SK-N-SH (cell line): Measurements from ENCODE around the gene GNPTAB. TPM values are rescaled to one million over a fixed set of nuclear protein-coding genes. Genes with fewer than 3 reads are reported as not detected.

Experiments
- CTCF ChIA-PET: fragments of 300-600, 350-600 bp; formaldehyde crosslinking; extraction: SDS; loops from one replicate; lab custom pipeline; 2021; lab: Yijun Ruan, JAX
- POLR2A ChIA-PET: fragments of 350-600 bp; sonication (Branson Sonifier 250); formaldehyde crosslinking; extraction: SDS; loops from one replicate; lab custom pipeline; 2020; ENCODE audit warnings: antibody characterized with exemption, inconsistent platforms; lab: Yijun Ruan, JAX
- DNase-seq: peaks from one replicate; pipeline ENCODE4 v3.0.0; 2012
- H2AFZ ChIP-seq: fragments of 200-600 bp; sonication (generic); 2 replicates; pipeline ENCODE4 v1.8.1; 2016; ENCODE audit warnings: antibody characterized with exemption, mild to moderate bottlenecking, low read depth
- H3F3A ChIP-seq: fragments of 200-600 bp; sonication (generic); replicated peaks from 2 replicates; pipeline ENCODE3; 2016; ENCODE audit warnings: antibody characterized with exemption, mild to moderate bottlenecking; ENCODE audit not compliant: insufficient read depth
- H3K27ac ChIP-seq, 2 experiments: fragments of 200-500 bp in 1 of 2; fragments of 200-600 bp in 1 of 2; sonication (Bioruptor generic) in 1 of 2; sonication (generic), shearing (Covaris generic) in 1 of 2; 2 replicates each; pipeline versions ENCODE4 v1.5.1 to v1.6.1; 2014 to 2016; ENCODE audit warnings: low read depth in 2 of 2, inconsistent platforms in 1 of 2, low read length in 1 of 2, mild to moderate bottlenecking in 1 of 2, mixed read lengths in 1 of 2
- H3K27me3 ChIP-seq: fragments of 200-600 bp; sonication (generic), shearing (Covaris generic); 2 replicates; pipeline ENCODE4 v1.6.1; 2016; ENCODE audit warnings: mixed run types; ENCODE audit not compliant: insufficient read depth
- H3K36me3 ChIP-seq, 2 experiments: fragments of 200-500 bp in 1 of 2; fragments of 200-600 bp in 1 of 2; sonication (Bioruptor generic) in 1 of 2; sonication (generic) in 1 of 2; replicated peaks in 1 of 2; 2 replicates each; pipeline versions ENCODE3 to v1.5.1; 2014 to 2016; ENCODE audit warnings: low read length in 1 of 2, mild to moderate bottlenecking in 1 of 2; ENCODE audit not compliant: insufficient read depth in 2 of 2, control insufficient read depth in 1 of 2
- H3K4me1 ChIP-seq, 2 experiments: fragments of 200-500 bp in 1 of 2; fragments of 200-600 bp in 1 of 2; sonication (Bioruptor generic) in 1 of 2; sonication (generic), shearing (Covaris generic) in 1 of 2; 2 replicates each; pipeline versions ENCODE4 v1.5.1 to v1.6.1; 2014 to 2016; ENCODE audit warnings: low read depth in 1 of 2, low read length in 1 of 2, mixed run types in 1 of 2; ENCODE audit not compliant: insufficient read depth in 2 of 2, control insufficient read depth in 1 of 2
- H3K4me2 ChIP-seq: fragments of 200-600 bp; sonication (generic), shearing (Covaris generic); 2 replicates; pipeline ENCODE4 v1.6.1; 2017; ENCODE audit warnings: mixed run types
- H3K4me3 ChIP-seq, 2 experiments: fragments of 200-500 bp in 1 of 2; fragments of 200-600 bp in 1 of 2; sonication (Bioruptor generic) in 1 of 2; sonication (generic), shearing (Covaris generic) in 1 of 2; 2 replicates each; pipeline versions ENCODE4 v1.5.1 to v1.8.1; 2014 to 2016; ENCODE audit warnings: low read depth in 2 of 2, inconsistent platforms in 1 of 2, low read length in 1 of 2, mild to moderate bottlenecking in 1 of 2, mixed read lengths in 1 of 2, moderate library complexity in 1 of 2
- H3K79me2 ChIP-seq: fragments of 200-600 bp; sonication (generic); 2 replicates; pipeline ENCODE4 v1.8.1; 2017; ENCODE audit warnings: mild to moderate bottlenecking; ENCODE audit not compliant: insufficient read depth
- H3K9ac ChIP-seq: fragments of 200-600 bp; sonication (generic); 2 replicates; pipeline ENCODE4 v1.6.1; 2017; ENCODE audit warnings: mixed run types
- H3K9me2 ChIP-seq: fragments of 200-600 bp; sonication (generic); 2 replicates; pipeline ENCODE4 v1.6.1; 2017; ENCODE audit warnings: mixed run types
- H3K9me3 ChIP-seq: fragments of 200-600 bp; sonication (generic); 2 replicates; pipeline ENCODE4 v1.6.1; 2017; ENCODE audit warnings: mixed run types, mild to moderate bottlenecking, moderate library complexity
- H4K20me1 ChIP-seq: fragments of 200-600 bp; sonication (generic); 2 replicates; pipeline ENCODE4 v1.6.1; 2017; ENCODE audit warnings: mild to moderate bottlenecking, mixed run types; ENCODE audit not compliant: insufficient read depth
- CHD2 ChIP-seq: fragments of 150-350 bp; IDR thresholded peaks from 2 replicates; pipeline ENCODE4 v1.6.1; 2018; ENCODE audit warnings: low read length; ENCODE audit not compliant: partially characterized antibody
- CTCF ChIP-seq: fragments of 200-600 bp; sonication (generic); IDR thresholded peaks from 2 replicates; pipeline ENCODE4 v1.6.1; 2017; ENCODE audit warnings: antibody characterized with exemption, mild to moderate bottlenecking, moderate library complexity
- EP300 ChIP-seq, 2 experiments: IDR thresholded peaks; 2 replicates each; pipeline versions ENCODE4 v1.4.0 to v1.6.1; 2012; ENCODE audit warnings: borderline replicate concordance in 1 of 2, low read depth in 1 of 2, low read length in 1 of 2
- EZH2phosphoT487 ChIP-seq: fragments of 200-600 bp; sonication (generic); IDR thresholded peaks from 2 replicates; pipeline ENCODE4 v1.6.1; 2017; ENCODE audit warnings: low read depth, mixed run types, mild to moderate bottlenecking, antibody characterized with exemption, moderate library complexity, borderline replicate concordance
- FOSL2 ChIP-seq: IDR thresholded peaks from 2 replicates; pipeline ENCODE4 v1.4.0; 2012; ENCODE audit warnings: low read depth, mild to moderate bottlenecking, moderate library complexity, borderline replicate concordance
- GABPA ChIP-seq: IDR thresholded peaks from 2 replicates; pipeline ENCODE4 v1.4.0; 2012; ENCODE audit warnings: low read depth, mild to moderate bottlenecking
- GATA2 ChIP-seq: sonication (generic); formaldehyde crosslinking; IDR thresholded peaks from 2 replicates; pipeline ENCODE4 v1.5.0; 2020; ENCODE audit warnings: mild to moderate bottlenecking, missing genetic modification reagents
- JUND ChIP-seq: IDR thresholded peaks from 2 replicates; pipeline ENCODE4 v1.4.0; 2012
- MXI1 ChIP-seq: IDR thresholded peaks from 2 replicates; pipeline ENCODE4 v1.6.1; 2012; ENCODE audit warnings: mild to moderate bottlenecking, low read depth, low read length, improper control_type of control experiment
- NRF1 ChIP-seq: IDR thresholded peaks from 2 replicates; pipeline ENCODE4 v1.6.1; 2012; ENCODE audit warnings: low read depth, mild to moderate bottlenecking, low read length
- POLR2AphosphoS5 ChIP-seq: IDR thresholded peaks from 2 replicates; pipeline ENCODE4 v1.6.1; 2012; ENCODE audit warnings: low read depth, low read length
- RAD21 ChIP-seq: IDR thresholded peaks from 2 replicates; pipeline ENCODE4 v1.6.1; 2012; ENCODE audit warnings: mild to moderate bottlenecking, low read length
- SIN3A ChIP-seq: IDR thresholded peaks from 2 replicates; pipeline ENCODE4 v1.6.1; 2012; ENCODE audit warnings: low read depth, mild to moderate bottlenecking, low read length, moderate library complexity, borderline replicate concordance
- SMC3 ChIP-seq: IDR thresholded peaks from 2 replicates; pipeline ENCODE4 v1.6.1; 2012; ENCODE audit warnings: low read depth, low read length, improper control_type of control experiment
- TAF1 ChIP-seq: IDR thresholded peaks from 2 replicates; pipeline ENCODE4 v1.6.1; 2012; ENCODE audit warnings: low read depth, mild to moderate bottlenecking, low read length, moderate library complexity, borderline replicate concordance
- TCF12 ChIP-seq: IDR thresholded peaks from 2 replicates; pipeline ENCODE4 v1.4.0; 2012
- USF1 ChIP-seq: IDR thresholded peaks from 2 replicates; pipeline ENCODE4 v1.4.0; 2012; ENCODE audit warnings: low read depth, borderline replicate concordance
- USF2 ChIP-seq: fragments of 150-350 bp; IDR thresholded peaks from 2 replicates; pipeline ENCODE4 v1.6.1; 2017; ENCODE audit warnings: antibody characterized with exemption, low read length, low read depth, borderline replicate concordance
- YY1 ChIP-seq: IDR thresholded peaks from 2 replicates; pipeline ENCODE4 v1.4.0; 2012; ENCODE audit warnings: low read depth, mild to moderate bottlenecking
- ZBTB33 ChIP-seq: IDR thresholded peaks from 2 replicates; pipeline ENCODE4 v1.4.0; 2012; ENCODE audit warnings: low read depth, borderline replicate concordance
- WGBS: methylation state at CpG from one replicate; pipeline ENCODE4 v1.1.6; 2017; ENCODE audit warnings: low lambda C conversion rate; 5-methylcytosine and 5-hydroxymethylcytosine counted together
- polyA plus RNA-seq, 3 experiments: library from polyadenylated mRNA; depleted of rRNA; stranded (reverse); fragments of >200 nt; gene quantifications; 2 replicates each; pipeline ENCODE4 v1.2.3, GENCODE V29; 2012

GNPTAB gene
- polyA plus RNA-seq, 1 of the 3 experiments (the other 2 are of a cell fraction) = 18.8 TPM

GRCh38 chr12:101792046-101792931, 38.5 kb downstream of the GNPTAB start:
- Histone ChIP-seq H3K4me1 (no peaks in the 10 kb centered on the region), H3F3A (peaks cover 9% of the 10 kb centered on the region), H3K9me3 (no peaks in the 10 kb centered on the region), H3K9me2 (no peaks in the 10 kb centered on the region), H3K27ac (peak overlapping the region in 1 of 2 experiments; percentile 64; a peak in 1 of 4 replicates), H3K79me2 (no peaks in the 10 kb centered on the region), H3K9ac (no peak overlapping the region), H3K4me3 (no peak overlapping the region), H3K36me3 (no peaks in the 10 kb centered on the region), H4K20me1 (no peaks in the 10 kb centered on the region), H3K4me2 (no peak overlapping the region), H2AFZ (no peak overlapping the region), H3K27me3 (no peaks in the 10 kb centered on the region)
- ChIA-PET POLR2A (no interaction called here), CTCF (interaction anchor here (0.9 to 4.2 kb wide), 8 partner anchors 19 to 146 kb away, joined by 3 to 23 read pairs (median 4); partner anchors contain the start of gene GNPTAB)
- no peak for TF ChIP-seq GABPA
- no peak for TF ChIP-seq SIN3A
- TF ChIP-seq RAD21 = 0 out of 2 replicates have a peak, but pooled peaks have one; percentile 6
- TF ChIP-seq SMC3 = peak; percentile 38
- no peak for TF ChIP-seq YY1
- no peak for TF ChIP-seq TCF12
- no peak for TF ChIP-seq ZBTB33
- TF ChIP-seq USF1 = no peak
- no peak for TF ChIP-seq NRF1
- TF ChIP-seq EZH2phosphoT487 = no peak
- no peak for TF ChIP-seq FOSL2
- no peak for TF ChIP-seq EP300 (IDR thresholded peaks at IDR 0.05; ENCODE audit: borderline replicate concordance in 1 of 2, low read depth in 1 of 2, low read length in 1 of 2)
- no peak for TF ChIP-seq JUND
- TF ChIP-seq USF2 = no peak
- no peak for TF ChIP-seq TAF1
- peak; percentile 46 for TF ChIP-seq CTCF
- TF ChIP-seq CHD2 = no peak
- TF ChIP-seq POLR2AphosphoS5 = no peak
- no peak for TF ChIP-seq GATA2 (CRISPR knock-in tag)
- TF ChIP-seq MXI1 = no peak
- DNase-seq = peak; percentile 10
- 70% methylated on average over 6 of the region's 6 CpGs for WGBS
